GM21360 (cell line): ENCODE results near the gene SUGCT.
"Not testable (repeated sequence)": the region's sequence is repeated elsewhere in the genome, so short reads cannot be mapped to it uniquely, and the experiment has no call there.

Source experiments
- ATAC-seq: cut with Tn5 transposase; IDR thresholded peaks from one replicate; pipeline ENCODE4 v1.9.1; 2021; ENCODE audit warnings: mild to moderate bottlenecking, moderate library complexity; ENCODE audit not compliant: unreplicated experiment

SUGCT gene

DNA sequence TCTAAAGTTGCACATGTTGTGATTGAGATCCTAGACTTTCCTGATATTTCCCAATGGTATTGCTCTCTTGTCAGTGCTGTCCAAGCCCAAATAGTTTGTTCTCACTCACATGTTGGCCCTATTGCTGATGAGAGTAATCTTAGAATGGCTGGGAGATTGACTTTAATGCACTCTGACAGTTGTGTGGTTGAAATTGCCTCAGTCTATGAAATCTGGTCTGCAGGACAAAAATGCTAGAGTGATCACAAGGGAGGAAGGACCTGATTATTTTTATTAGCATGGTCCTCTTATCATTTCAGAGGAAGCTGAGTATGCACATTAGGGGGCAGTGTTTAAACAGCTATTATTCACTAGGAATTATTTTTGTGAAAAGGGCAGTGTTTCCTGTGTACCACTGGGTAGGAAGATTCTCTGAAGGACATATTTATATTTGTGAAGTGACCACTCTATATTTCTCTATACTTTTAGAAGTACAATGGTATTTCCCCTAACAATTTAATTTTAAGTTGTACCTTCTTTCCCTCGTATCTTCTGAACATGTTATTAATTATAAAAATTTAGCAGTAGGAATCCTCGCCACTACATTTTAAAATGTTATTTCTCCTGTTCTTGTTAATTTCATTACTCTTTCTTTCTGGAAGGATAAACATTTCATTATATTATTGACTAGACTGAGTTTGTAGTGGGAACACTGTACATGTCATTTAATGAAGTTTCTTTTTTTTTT is 64.4 kb downstream of the SUGCT start:
- no peak for ATAC-seq

DNA sequence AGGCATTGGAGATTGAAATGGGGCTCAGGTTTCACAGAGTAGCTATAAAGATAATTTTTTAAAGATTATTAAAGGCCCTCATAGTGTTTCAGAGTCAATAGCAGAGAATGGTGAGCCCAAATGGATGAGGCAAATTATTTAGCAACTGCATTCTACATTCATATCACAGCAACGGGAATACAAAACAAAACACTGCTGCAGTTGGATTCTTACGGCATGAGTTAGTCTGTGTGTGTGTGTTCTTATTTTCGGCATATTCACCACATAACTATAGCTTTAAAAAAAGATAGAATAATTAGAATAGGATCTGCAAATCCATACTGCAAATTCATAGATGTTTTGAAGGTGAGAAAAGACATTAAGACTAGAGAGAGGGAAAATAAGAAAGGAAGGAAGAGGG is 66.0 kb downstream of the SUGCT start:
- no peak for ATAC-seq

DNA sequence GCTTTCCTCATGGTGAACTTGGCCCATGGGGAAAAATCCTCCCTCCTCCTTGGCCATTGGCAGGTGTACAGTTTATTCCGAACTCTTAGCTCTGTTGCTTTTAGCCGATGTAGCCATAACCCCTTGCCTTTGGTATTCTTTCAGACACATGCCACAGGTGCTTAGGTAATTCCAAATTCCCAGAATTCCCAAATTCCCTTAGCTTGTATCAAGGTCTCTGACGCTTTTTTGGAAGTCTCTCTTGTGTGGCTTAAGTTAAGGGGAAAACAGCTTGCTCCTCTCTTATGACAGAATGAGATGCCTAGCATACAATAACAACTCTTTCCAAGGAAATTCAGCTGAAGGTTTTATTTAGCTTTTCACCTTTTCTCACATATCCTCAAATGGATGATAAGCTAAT is 68.0 kb downstream of the SUGCT start:
- no peak for ATAC-seq

DNA sequence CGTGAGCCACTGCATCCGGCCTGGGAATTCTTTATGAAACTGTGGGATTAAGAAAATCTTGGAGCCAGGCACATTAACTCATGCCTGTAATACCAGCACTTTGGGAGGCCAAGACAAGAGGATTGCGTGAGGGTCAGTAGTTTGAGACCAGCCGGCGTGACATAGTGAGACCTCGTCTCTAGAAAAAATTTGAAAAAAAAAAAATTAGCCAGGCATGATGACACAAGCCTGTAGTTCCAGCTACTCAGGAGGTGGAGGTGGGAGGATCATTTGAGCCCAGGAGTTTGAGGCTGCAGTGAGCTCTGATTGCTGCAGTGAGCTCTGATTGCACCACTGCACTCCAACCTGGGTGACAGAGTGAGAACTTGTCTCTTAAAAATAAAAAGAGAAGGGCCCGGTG is 69.8 kb downstream of the SUGCT start:
- ATAC-seq: no peak

DNA sequence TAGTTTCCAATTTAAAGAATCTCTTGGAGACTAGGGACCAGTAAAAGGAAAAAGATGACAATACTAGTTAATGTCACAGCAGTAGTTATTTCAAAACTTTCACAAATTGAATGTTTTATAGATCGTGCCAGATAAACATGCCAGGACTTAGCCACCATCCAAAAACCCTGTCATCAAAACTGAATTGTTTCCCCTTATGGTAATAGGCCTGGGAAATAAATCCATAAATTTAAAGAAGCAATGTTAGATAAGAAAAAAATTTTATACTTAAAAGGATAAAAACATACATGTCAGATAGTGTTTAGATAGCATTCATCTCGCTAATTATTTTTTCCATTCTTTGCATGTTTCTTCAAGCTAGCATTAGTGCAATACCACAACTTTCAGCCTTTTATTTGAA is 71.2 kb downstream of the SUGCT start:
- no peak for ATAC-seq

DNA sequence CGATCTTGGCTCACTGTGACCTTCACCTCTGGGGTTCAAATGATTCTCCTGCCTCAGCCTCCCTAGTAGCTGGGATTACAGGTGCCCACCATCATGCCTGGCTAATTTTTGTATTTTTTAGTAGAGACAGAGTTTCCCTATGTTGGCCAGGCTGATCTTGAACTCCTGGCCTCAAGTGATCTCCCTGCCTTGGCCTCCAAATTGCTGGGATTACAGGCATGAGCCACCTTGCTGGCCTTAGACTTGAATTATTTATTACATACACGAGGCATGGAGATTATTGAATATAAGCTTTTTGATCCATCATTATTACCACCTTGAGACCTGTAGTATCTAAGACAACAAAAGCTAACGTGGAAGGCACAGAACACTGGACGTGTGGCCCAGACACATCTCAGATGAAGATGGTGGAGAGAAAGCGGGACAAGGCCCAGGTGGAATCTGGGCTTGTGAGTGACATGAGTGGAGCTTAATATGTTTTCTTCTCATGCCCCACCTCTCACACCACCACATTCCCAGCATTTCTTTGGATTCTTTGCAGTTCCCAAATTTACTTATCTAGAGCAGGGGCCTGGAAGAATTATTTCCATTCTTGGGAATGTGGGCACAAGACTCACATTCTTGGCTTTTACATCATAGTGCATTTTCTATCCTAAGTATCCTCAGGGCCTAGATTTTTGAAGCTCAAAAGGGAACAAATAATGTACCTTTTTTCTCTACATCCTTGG is 76.6 kb downstream of the SUGCT start:
- ATAC-seq: no peak

DNA sequence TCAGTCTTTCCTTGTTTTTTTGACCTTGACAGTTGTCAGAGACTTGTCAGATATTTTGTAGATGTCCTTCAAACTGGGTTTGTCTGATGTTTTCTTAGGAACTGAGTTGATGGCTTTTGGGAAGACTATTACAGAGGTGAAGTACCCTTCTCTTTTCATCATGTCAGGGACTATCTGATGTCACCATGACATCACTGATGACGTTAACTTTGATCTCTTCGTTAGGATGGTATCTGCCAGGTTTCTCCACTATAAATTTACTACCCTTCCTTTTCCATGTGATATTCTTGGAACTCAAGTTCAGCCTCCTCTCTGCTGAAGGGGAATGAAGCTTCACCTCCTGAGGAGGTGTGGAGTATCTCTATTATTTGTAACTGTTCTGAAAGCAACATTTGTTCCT is 78.5 kb downstream of the SUGCT start:
- no peak for ATAC-seq

DNA sequence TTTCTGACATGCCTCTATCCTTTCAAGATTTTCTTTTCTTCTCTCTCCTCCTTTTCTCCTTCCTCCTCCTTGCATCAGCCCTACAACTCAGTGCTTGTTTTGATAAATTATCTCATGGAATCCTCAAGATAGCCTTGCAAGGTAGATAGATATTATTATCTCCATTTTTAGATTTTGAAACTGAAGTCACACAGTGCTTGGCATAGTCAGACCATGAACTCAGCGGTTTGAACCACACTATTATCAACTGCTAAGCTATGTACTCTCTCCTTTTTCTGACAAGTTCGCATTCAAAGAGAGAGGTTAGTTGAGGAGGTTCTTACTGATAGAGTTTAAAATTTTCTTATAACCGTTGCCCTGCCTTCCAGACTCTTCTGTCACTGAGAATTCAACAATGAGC is 79.1 kb downstream of the SUGCT start:
- ATAC-seq: no peak

DNA sequence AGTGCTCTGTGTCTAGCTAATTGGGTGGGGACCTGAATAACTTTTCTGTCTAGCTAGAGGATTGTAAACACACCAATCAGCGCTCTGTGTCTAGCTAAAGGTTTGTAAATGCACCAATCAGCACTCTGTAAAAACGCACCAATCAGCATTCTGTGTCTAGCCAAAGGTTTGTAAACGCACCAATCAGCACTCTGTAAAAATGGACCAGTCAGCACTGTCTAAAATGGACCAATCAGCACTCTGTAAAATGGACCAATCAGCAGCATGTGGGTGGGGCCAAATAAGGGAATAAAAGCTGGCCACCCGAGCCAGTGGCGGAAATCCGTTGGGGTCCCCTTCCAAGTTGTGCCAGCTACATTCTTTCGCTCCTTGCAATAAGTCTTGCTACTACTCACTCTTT is 83.8 kb downstream of the SUGCT start:
- ATAC-seq: not testable (repeated sequence)

DNA sequence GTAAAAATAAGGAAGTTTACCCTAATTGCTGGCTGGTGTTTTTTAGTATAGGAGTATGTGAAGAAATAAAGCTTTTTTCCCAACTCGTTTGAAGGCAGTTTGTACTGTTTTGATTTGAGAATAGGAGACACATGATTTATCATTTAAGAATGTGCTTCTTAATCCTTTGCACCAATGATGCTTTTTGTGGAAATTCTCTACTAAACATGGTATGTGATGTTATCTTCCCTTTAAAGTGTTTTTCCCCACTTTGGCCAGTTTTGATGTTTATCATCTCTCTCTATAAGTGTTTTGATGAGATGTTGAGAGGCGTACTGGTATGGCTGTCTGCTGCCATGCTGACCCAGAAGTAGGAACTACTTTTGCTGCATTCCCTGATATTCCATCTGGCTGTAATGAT is 85.1 kb downstream of the SUGCT start:
- no peak for ATAC-seq

DNA sequence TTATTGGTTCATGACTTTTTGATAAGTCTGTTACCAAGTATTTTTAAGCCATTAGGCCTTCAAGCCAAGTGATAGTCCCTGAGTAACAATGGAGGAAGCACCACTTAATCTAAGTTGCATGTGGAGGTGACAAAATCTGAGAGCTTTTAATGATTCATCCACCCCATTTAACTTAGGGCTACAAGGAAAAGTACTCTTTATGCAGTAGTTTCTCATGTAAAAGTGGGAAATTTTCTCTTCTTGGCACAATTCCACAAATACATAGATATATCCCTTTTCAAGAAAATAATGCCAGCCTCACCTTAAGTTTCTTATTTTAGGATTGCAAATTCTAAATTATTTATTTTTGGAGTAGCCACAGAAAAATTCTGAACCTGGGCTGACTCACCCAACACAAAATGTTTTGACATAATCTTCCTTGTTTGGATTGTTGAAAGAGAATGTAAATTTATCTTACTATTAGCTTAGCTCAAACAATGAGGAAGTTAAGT is 85.7 kb downstream of the SUGCT start:
- no peak for ATAC-seq

DNA sequence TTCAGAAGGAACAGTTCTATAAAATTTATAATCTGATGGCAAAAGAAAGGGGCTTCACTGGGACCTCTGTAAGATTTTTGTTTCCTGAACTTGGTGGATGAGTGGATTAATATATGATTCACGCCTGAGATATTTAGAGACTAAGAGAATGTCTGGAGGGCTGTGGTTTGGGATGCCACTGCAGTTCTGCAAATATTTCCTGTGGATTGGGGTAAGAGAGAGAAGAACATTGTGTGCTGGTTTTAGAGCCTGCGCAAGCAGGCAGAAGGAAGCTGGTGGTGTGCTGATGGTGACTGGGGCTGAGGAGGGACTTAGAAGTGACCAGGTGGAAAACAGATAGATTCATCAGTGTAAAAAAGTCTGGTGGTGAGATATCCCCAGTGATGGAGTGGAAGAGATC is 87.0 kb downstream of the SUGCT start:
- ATAC-seq: no peak

DNA sequence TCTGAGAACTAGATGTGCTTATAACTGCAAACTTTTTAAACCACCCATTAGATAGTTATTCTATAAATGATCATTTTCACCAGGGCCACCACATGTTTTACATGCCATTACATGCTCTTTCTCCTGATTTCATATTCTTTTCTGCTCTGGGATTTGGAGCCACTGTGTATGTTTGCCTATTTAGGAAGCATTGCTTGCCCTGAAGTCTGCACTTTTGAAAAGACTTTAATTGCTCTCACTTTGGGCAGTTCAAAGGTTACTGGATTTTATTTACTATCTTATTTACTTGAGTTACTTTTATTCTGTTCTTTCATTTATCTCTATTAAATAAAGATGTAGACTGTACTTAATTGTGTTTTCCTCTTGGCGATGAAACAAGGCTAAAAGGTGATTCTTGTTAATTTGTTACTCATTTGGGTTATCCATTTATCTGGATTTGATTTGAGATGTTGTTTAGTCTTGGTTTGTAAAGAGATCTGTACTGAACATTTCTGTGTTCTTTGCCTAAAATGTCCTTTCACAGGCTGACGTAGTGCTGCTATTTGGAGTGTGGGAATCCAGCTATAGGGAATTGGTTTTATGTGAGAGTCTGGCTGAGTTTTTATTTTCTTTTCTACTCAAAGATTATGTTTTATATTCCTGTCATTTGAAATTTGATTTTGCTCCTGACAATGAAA is 88.8 kb downstream of the SUGCT start:
- no peak for ATAC-seq

DNA sequence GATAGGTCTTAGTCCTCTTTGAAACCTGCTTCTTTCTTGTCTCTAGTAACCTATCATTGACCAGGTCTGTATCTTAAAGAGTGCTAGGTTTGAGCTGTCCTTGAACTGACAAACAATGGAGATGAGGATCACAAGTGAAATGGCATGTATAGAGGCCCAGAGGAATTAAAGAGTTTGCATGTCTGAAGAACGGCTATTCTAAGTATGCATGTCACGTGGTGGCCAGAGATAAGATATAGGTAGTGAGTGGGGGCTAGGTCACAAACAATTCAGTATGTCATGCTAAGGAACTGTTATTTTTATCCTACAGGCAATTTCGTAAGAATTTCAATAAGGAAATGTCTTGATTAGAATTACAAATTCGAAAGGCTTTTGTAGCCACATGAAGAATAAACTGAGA is 95.3 kb downstream of the SUGCT start:
- no peak for ATAC-seq

DNA sequence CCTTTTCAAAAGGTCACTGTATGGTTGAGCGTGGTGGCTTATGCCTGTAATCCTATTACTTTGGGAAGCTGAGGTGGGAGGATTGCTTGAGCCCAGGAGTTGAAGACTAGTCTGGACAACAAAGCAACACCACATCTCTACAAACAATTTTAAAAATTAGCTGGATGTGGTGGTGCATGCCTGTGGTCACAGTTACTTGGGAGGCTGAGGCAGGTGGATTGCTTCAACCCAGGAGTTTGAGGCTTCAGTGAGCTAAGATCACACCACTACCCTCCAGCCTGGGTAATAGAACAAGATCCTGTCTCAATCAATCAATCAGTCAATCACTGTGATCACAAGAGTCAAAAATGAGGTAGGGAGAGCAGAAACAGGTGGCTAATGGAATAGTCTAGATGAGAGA is 97.0 kb downstream of the SUGCT start:
- ATAC-seq: no peak

DNA sequence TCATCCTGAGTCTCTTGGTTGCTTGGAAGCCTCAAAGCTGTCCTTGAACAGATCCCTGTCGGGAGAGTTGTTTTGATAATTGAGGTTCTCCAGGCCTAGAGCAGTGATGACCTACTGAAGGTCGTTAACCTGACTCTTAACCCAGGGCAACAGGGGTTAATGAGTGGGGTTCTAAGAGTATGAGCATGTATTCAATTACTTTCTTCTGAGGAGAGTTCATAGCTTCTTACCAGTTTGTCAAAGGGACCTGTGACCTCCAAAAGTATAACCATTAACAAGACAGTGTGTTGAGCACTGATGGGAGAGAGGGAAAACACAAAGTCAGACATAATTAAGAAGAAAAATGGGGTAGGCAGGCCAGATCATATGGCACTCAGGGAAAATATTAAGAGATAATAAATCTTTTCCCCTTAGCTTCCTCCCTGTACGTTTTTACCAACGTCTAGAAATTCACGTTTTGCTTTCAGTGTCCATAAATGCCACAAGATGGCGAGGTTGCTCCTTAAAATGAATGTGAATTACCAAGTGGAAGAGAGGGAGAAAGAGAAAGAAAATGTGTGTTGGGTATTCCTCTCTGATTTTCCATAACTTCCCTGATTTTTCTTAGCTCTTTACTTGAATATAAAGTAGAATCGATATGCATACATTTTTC is 97.6 kb downstream of the SUGCT start:
- peak; percentile 59 for ATAC-seq

DNA sequence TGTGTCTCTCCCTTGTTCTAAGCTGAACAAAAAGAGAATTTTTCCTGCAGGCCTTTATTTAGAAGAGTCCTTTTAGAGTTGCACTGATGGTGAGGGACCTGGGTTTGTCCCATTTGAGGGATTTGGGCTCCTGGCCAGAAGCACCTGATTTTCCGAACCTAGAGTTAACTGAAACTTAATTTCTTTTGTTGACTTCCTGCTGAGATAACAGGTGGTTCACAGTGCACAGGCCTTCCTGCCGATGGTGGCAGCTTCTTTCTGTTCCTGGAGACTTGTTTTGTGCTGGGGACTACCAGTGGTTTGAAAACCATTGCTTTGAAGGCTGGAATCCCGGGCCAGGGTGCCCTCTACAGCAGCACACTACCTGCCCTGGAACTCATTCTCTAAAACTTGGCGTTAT is 99.2 kb downstream of the SUGCT start:
- ATAC-seq: no peak

DNA sequence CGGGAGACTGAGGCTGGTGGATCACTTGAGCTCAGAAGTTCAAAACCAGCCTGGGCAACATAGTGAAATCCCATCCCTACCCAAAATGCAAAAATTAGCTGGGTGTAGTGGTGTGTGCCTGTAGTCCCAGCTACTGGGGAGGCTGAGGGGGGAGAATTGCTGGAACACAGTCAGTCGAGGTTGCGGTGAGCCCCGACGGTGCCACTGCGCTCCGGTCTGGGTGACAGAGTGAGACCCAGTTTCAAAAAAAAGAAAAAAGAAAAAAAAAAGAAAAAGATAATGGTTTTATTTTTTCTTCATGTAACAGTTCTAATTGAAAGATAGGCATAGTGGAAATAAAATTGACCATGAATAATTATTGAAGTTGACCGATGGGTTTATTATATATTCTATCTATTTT is 99.9 kb downstream of the SUGCT start:
- ATAC-seq: no peak

DNA sequence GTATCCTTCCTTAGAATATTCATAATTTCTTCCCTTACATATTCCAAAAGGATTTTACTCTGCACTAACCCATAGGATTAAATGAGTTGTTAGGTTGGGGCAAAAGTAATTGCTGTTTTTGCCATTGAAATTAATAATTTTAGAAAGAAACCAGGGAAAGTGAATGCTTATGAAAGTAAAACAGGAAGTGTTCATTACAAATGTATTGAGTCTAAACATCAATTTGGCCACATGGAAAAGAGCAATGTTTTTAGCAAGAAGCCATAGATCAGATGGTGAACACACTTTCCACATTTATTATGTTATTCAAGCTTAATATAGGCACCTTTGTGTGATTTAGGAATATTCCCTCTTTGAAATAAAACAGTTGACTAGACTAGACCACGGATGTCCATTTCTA is 102.9 kb downstream of the SUGCT start:
- no peak for ATAC-seq

DNA sequence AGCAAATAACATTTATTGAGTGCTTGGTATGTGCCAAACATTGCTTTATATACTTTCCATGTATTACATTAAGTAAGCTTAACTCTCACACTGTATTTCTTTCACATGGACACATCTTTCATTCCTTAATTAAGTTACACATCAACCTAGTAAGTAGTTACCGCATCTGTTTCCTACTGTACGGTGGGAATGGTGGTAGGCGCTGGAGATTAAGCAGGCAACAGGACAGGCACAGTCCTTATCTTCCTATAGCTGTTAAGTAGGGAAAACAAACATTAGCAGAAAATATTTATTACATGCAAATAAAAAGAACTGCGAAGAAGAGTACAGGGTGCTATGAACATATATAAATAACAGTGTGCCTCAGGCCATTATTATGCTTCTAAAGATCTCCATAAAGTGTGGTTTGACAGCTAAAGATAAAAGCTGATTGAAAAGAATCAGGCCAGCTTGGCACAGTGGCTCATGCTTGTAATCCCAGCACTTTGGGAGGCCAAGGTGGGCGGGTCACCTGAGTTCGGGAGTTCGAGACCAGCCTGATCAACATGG is 105.0 kb downstream of the SUGCT start:
- ATAC-seq: no peak

DNA sequence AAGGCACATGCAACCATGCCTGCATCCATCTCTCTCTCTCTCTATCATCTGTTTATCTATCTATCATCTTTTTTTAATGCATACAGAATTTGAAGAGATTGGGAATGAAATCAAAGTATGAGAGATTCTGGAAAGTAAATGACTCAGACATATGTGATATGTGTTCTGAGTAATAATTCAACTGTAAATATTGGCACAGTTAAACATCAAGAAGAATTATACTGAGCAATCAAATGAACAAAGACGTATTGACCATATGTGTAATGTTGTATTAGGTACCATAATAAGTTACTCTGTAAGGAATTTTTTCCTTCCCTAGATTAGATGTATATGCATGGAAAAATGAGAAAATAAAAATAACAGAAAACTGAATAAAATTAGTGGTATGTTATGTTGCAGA is 108.3 kb downstream of the SUGCT start:
- no peak for ATAC-seq
